Measurements from ENCODE around the gene IGF2BP3. TPM values are rescaled to one million over a fixed set of nuclear protein-coding genes. Genes with fewer than 3 reads are reported as not detected.

The IGF2BP3 gene
- total and polyA plus RNA-seq, 10 of the 15 experiments (the other 5 are each of a cell fraction or from before 2014, with no cell fraction given): 4.6 to 61.2 (median 36.9) TPM

DNA sequence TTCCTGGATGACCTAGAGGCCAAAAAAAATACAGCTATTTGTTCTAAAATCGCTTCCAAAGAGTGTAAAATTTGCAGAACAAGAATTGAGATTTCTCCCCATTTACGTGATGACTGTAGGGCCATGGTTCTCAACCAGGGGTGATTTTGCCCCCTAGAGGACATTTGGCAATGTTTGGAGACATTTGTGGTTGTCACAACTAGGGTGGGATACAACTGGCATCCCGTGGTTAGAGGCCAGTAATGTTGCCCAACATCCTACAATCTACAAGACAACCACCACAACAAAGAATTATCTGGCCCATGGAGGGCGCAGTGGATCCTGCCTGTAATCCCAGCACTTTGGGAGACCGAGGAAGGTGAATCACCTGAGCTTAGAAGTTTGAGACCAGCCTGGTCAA, 193.9 kb downstream of the IGF2BP3 start:
- in situ Hi-C loops (cut with MboI): no loop called here
- Histone ChIP-seq H3K9ac (ENCODE audit: control insufficient read depth, insufficient read depth, low read length) (no peak overlapping the region), H3K27me3 (replicated peaks in 1 of 2; ENCODE audit: control insufficient read depth in 2 of 2, insufficient read depth in 2 of 2, low read length in 1 of 2) (no peaks in the 10 kb centered on the region), H3K9me3 (replicated peaks; ENCODE audit: control insufficient read depth, insufficient read depth, low read length) (no peaks in the 10 kb centered on the region), H2AFZ (ENCODE audit: control insufficient read depth, low read depth, low read length) (no peak overlapping the region), H3K36me3 (ENCODE audit: control insufficient read depth in 2 of 2, insufficient read depth in 2 of 2, low read length in 1 of 2) (no peaks in the 10 kb centered on the region), H4K20me1 (ENCODE audit: control insufficient read depth, insufficient read depth) (no peaks in the 10 kb centered on the region), H3K4me3 (no peak overlapping the region), H3K27ac (ENCODE audit: control insufficient read depth, insufficient read depth) (no peak overlapping the region), H3K79me2 (ENCODE audit: control insufficient read depth, insufficient read depth, low read length) (peaks cover 10% of the 10 kb centered on the region), H3K4me2 (ENCODE audit: control insufficient read depth, insufficient read depth) (no peak overlapping the region), H3K4me1 (ENCODE audit: control insufficient read depth, insufficient read depth, low read length) (peaks cover 3% of the 10 kb centered on the region; the same call in 1 of the 2 replicates)
- intact Hi-C loops (cut with micrococcal nuclease; ENCODE audit: unreplicated experiment): no loop called here
- BruUV-seq (replicated peaks): no TSS peak
- FAIRE-seq (no peak), ATAC-seq (peak; percentile 37), DNase-seq (ENCODE audit: low read depth, low spot score) (no peak)
- CTCF ChIA-PET: interaction anchor here (0.8 to 7.2 kb wide), 27 partner anchors 9 to 437 kb away, joined by 3 to 77 read pairs (median 4); partner anchors contain the start of genes MALSU1 and NUP42
- 73% methylated on average over 5 of the region's 5 CpGs for WGBS (ENCODE audit: insufficient coverage, insufficient replicate concordance, low lambda C conversion rate, missing lambda C conversion rate)
- SMC1A ChIA-PET (ENCODE audit: uncharacterized antibody, unreplicated experiment): interaction anchor here (0.7 to 2.5 kb wide), 16 partner anchors 12 to 434 kb away, joined by 3 to 8 read pairs (median 5); partner anchors contain the start of gene STK31
- RAD21 ChIA-PET (ENCODE audit: unreplicated experiment): interaction anchor here (0.6 to 1.8 kb wide), 5 partner anchors 8 to 270 kb away, joined by 3 to 6 read pairs (median 3); no protein-coding TSS in a partner anchor
- POLR2A ChIA-PET: interaction anchor here (0.6 to 0.9 kb wide), 2 partner anchors 17 to 410 kb away, joined by 3 read pairs; no protein-coding TSS in a partner anchor
- TF ChIP-seq RUNX3 (IDR thresholded peaks at IDR 0.05; ENCODE audit: low read length) (0 out of 2 replicates have a peak, but pooled peaks have one; percentile 31), TCF12 (IDR thresholded peaks at IDR 0.05; ENCODE audit: low read depth, low read length) (no peak), HSF1 (IDR thresholded peaks at IDR 0.05; ENCODE audit: low read depth, low read length) (no peak), CTCF (IDR thresholded peaks at IDR 0.05 in 2 of 3, conservative IDR thresholded peaks at IDR 0.05 in 1 of 3; ENCODE audit: control insufficient read depth in 2 of 3, extremely low read depth in 1 of 3, insufficient read depth in 1 of 3, low read depth in 3 of 3, low read length in 3 of 3) (peak; percentile 24 to 40 (median 26); a peak in 3 of 6 replicates)

Measured in GM12878 (cell line).